Cardiac muscle cell (in vitro differentiated cells and primary cell): ENCODE data around the gene GAPDH. TPM values are rescaled to one million over a fixed set of nuclear protein-coding genes. Genes with fewer than 3 reads are reported as not detected.
A peak's percentile ranks its signal among the peaks of the same experiment; 100 is the strongest.
"Not testable (repeated sequence)": the region's sequence is repeated elsewhere in the genome, so short reads cannot be mapped to it uniquely, and the experiment has no call there.

Experiments used
- DNase-seq, 2 donors: peaks; one replicate each; pipeline versions ENCODE4 v3.0.0 to v3.0.0-alpha.2; 2010 to 2017; ENCODE audit warnings: low read depth in 1 of 2, low spot score in 1 of 2
- H3K27ac ChIP-seq: fragments of 200-600 bp; sonication (generic); 2 replicates; pipeline ENCODE4 v1.5.1; 2016
- H3K27me3 ChIP-seq: fragments of 200-600 bp; sonication (generic); 2 replicates; pipeline ENCODE4 v1.6.0; 2016; ENCODE audit warnings: control low read depth
- H3K36me3 ChIP-seq: fragments of 200-600 bp; sonication (generic); 2 replicates; pipeline ENCODE4 v1.5.1; 2016; ENCODE audit warnings: control low read depth
- H3K4me1 ChIP-seq: fragments of 200-600 bp; sonication (generic); 2 replicates; pipeline ENCODE4 v1.8.1; 2017; ENCODE audit warnings: low read depth, mild to moderate bottlenecking, mixed run types
- H3K4me3 ChIP-seq: fragments of 200-600 bp; sonication (generic); 2 replicates; pipeline ENCODE4 v1.5.1; 2016; ENCODE audit warnings: mild to moderate bottlenecking
- H3K9me3 ChIP-seq: fragments of 200-600 bp; sonication (generic); 2 replicates; pipeline ENCODE4 v1.5.1; 2017; ENCODE audit warnings: low read depth, mild to moderate bottlenecking, control low read depth
- polyA plus RNA-seq: library from polyadenylated mRNA; unstranded; fragments of >200 nt; fragmentation: Nextera tagmentation; extraction: Ambion mirVana; gene quantifications from 2 replicates; pipeline ENCODE4 v1.2.1, GENCODE V29; 2016
- total RNA-seq: library from RNA; depleted of rRNA; stranded (reverse); fragments of >200 nt; gene quantifications from 2 replicates; pipeline ENCODE4 v1.2.3, GENCODE V29; 2016
- TF ChIP-seq, protein P1 (sequence below): IDR thresholded peaks from 2 replicates; pipeline ENCODE4 v1.5.1; 2012; ENCODE audit warnings: low read depth, mild to moderate bottlenecking, low read length

Gene GAPDH
- total and polyA plus RNA-seq, 2 experiments from 2014 or later, result 8,013 to 14,299 TPM

DNA sequence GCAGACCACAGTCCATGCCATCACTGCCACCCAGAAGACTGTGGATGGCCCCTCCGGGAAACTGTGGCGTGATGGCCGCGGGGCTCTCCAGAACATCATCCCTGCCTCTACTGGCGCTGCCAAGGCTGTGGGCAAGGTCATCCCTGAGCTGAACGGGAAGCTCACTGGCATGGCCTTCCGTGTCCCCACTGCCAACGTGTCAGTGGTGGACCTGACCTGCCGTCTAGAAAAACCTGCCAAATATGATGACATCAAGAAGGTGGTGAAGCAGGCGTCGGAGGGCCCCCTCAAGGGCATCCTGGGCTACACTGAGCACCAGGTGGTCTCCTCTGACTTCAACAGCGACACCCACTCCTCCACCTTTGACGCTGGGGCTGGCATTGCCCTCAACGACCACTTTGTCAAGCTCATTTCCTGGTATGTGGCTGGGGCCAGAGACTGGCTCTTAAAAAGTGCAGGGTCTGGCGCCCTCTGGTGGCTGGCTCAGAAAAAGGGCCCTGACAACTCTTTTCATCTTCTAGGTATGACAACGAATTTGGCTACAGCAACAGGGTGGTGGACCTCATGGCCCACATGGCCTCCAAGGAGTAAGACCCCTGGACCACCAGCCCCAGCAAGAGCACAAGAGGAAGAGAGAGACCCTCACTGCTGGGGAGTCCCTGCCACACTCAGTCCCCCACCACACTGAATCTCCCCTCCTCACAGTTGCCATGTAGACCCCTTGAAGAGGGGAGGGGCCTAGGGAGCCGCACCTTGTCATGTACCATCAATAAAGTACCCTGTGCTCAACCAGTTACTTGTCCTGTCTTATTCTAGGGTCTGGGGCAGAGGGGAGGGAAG, 3.5 kb downstream of the GAPDH start:
- peak; percentile 84 to 89 for DNase-seq
- H3K27me3 ChIP-seq, H3K4me3 ChIP-seq, H3K9me3 ChIP-seq: not testable (repeated sequence)
- H3K4me1 ChIP-seq, result peaks cover 18% of the 10 kb centered on the region
- TF ChIP-seq, protein P1, sequence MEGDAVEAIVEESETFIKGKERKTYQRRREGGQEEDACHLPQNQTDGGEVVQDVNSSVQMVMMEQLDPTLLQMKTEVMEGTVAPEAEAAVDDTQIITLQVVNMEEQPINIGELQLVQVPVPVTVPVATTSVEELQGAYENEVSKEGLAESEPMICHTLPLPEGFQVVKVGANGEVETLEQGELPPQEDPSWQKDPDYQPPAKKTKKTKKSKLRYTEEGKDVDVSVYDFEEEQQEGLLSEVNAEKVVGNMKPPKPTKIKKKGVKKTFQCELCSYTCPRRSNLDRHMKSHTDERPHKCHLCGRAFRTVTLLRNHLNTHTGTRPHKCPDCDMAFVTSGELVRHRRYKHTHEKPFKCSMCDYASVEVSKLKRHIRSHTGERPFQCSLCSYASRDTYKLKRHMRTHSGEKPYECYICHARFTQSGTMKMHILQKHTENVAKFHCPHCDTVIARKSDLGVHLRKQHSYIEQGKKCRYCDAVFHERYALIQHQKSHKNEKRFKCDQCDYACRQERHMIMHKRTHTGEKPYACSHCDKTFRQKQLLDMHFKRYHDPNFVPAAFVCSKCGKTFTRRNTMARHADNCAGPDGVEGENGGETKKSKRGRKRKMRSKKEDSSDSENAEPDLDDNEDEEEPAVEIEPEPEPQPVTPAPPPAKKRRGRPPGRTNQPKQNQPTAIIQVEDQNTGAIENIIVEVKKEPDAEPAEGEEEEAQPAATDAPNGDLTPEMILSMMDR, result peak; percentile 76
- peak overlapping the region; percentile 40 for H3K27ac ChIP-seq
- peaks cover 26% of the 10 kb centered on the region for H3K36me3 ChIP-seq

DNA sequence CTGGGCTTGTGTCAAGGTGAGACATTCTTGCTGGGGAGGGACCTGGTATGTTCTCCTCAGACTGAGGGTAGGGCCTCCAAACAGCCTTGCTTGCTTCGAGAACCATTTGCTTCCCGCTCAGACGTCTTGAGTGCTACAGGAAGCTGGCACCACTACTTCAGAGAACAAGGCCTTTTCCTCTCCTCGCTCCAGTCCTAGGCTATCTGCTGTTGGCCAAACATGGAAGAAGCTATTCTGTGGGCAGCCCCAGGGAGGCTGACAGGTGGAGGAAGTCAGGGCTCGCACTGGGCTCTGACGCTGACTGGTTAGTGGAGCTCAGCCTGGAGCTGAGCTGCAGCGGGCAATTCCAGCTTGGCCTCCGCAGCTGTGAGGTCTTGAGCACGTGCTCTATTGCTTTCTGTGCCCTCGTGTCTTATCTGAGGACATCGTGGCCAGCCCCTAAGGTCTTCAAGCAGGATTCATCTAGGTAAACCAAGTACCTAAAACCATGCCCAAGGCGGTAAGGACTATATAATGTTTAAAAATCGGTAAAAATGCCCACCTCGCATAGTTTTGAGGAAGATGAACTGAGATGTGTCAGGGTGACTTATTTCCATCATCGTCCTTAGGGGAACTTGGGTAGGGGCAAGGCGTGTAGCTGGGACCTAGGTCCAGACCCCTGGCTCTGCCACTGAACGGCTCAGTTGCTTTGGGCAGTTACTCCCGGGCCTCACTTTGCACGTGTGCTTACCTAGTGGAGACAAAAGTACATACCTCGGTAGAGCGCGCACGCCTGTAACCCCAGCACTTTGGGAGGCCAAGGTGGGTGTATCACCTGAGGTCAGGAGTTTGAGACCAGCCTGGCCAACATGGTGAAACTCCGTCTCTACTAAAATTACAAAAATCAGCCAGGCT, 4.3 kb downstream of the GAPDH start:
- Histone ChIP-seq H3K4me1 (peaks cover 20% of the 10 kb centered on the region), H3K4me3 (no peak overlapping the region), H3K36me3 (peaks cover 26% of the 10 kb centered on the region), H3K27ac (peak overlapping the region; percentile 40), H3K27me3 (no peaks in the 10 kb centered on the region), H3K9me3 (no peaks in the 10 kb centered on the region)
- TF ChIP-seq, protein P1, result no peak
- peak in 1 of 2 donors; percentile 48 for DNase-seq

DNA sequence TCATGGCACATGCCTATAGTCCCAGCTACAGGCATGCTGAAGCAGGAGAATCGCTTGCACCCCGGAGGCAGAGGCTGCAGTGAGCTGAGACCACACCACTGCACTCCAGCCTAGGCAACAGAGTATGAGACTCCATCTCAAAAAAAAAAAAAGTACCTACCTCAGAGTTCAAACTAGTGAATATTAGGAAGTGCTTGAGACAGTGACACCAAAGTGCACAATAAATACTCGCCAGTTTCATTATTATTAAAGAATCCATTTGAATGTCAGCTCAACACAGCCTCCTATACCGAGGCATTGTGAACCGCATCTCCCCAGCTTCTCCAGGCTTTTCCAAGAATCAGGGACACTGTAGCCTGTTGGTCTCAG, 5.0 kb downstream of the GAPDH start:
- Histone ChIP-seq H3K27ac (peak overlapping the region; percentile 54), H3K4me3 (no peak overlapping the region), H3K4me1 (peaks cover 20% of the 10 kb centered on the region), H3K36me3 (peaks cover 26% of the 10 kb centered on the region), H3K9me3 (no peaks in the 10 kb centered on the region), H3K27me3 (no peaks in the 10 kb centered on the region)
- DNase-seq, result no peak
- TF ChIP-seq, protein P1, result no peak

DNA sequence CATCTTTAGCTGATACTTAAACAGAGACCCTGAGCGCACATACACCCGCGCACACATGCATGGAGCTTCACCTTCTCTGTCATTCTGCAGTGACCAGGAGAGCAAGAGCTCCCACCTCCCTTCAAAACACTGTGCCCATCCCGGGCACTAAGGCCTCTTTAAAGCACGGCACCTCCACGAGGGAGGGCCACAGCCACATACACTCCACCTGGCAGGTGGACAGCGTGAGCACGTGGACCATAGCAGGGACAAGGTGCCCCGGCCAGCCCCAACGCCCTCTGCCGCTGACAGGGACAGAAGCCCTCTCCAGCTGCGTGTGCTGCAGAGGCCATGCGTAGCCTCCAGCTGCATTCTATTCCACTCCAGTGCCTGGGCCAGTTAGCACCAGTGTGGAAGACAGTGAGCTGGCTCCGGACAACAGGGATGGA, 5.4 kb downstream of the GAPDH start:
- Histone ChIP-seq H3K36me3 (peaks cover 26% of the 10 kb centered on the region), H3K4me1 (peaks cover 20% of the 10 kb centered on the region), H3K27ac (peak overlapping the region; percentile 54)

More for the DNA sequence above, 5.4 kb downstream of the GAPDH start:
- Histone ChIP-seq H3K4me3 (no peak overlapping the region), H3K27me3 (no peaks in the 10 kb centered on the region), H3K9me3 (no peaks in the 10 kb centered on the region)
- TF ChIP-seq, protein P1, result no peak
- DNase-seq, result no peak
